SK-N-SH treated with all-trans-retinoic acid at 6 μM for 48 hours (cell line): Measurements from ENCODE around the gene REEP2.
"Not testable (repeated sequence)": the region's sequence is repeated elsewhere in the genome, so short reads cannot be mapped to it uniquely, and the experiment has no call there.

Experiments
- ATAC-seq: fragments of 200-7000 bp; cut with Tn5 transposase; 3 replicates; pipeline ENCODE4 v1.9.1; 2020; ENCODE audit warnings: mild to moderate bottlenecking, moderate library complexity
- BACH2 ChIP-seq: fragments of 250-450 bp; sonication (Bioruptor Pico); IDR thresholded peaks from 2 replicates; pipeline ENCODE4 v1.9.0; 2021; ENCODE audit warnings: mild to moderate bottlenecking, borderline replicate concordance
- CSDC2 ChIP-seq: fragments of 250-450 bp; sonication (Bioruptor Pico); IDR thresholded peaks from 2 replicates; pipeline ENCODE4 v1.5.0; 2020; ENCODE audit warnings: mild to moderate bottlenecking, moderate library complexity
- CSRNP3 ChIP-seq: fragments of 250-450 bp; sonication (Bioruptor Pico); IDR thresholded peaks from 2 replicates; pipeline ENCODE4 v1.5.1; 2021; ENCODE audit warnings: mild to moderate bottlenecking, moderate library complexity
- ESRRG ChIP-seq: fragments of 250-450 bp; sonication (Bioruptor Pico); IDR thresholded peaks from 2 replicates; pipeline ENCODE4 v1.6.1; 2021; ENCODE audit warnings: mild to moderate bottlenecking
- GLIS3 ChIP-seq: fragments of 250-450 bp; sonication (Bioruptor Pico); IDR thresholded peaks from 2 replicates; pipeline ENCODE4 v1.5.0; 2020; ENCODE audit warnings: mild to moderate bottlenecking, moderate library complexity
- ISL1 ChIP-seq: fragments of 250-450 bp; sonication (Bioruptor Pico); IDR thresholded peaks from 2 replicates; pipeline ENCODE4 v2.1.2; 2022; ENCODE audit warnings: mild to moderate bottlenecking, moderate library complexity
- OSR1 ChIP-seq: fragments of 250-450 bp; sonication (Bioruptor Pico); IDR thresholded peaks from 2 replicates; pipeline ENCODE4 v1.8.0; 2022; ENCODE audit warnings: moderate library complexity, mild to moderate bottlenecking, inconsistent platforms
- POU6F1 ChIP-seq: fragments of 250-450 bp; sonication (Bioruptor Pico); IDR thresholded peaks from 2 replicates; pipeline ENCODE4 v1.8.0; 2021; ENCODE audit warnings: low read depth, mild to moderate bottlenecking, moderate library complexity, borderline replicate concordance
- PPARA ChIP-seq: fragments of 250-450 bp; sonication (Bioruptor Pico); IDR thresholded peaks from 2 replicates; pipeline ENCODE4 v1.5.0; 2020; ENCODE audit warnings: mild to moderate bottlenecking, borderline replicate concordance
- RARB ChIP-seq: fragments of 250-450 bp; sonication (Bioruptor Pico); IDR thresholded peaks from 2 replicates; pipeline ENCODE4 v1.8.0; 2021; ENCODE audit warnings: mild to moderate bottlenecking, moderate library complexity
- SNAI2 ChIP-seq: fragments of 250-450 bp; sonication (Bioruptor Pico); IDR thresholded peaks from 2 replicates; pipeline ENCODE4 v1.5.0; 2020; ENCODE audit warnings: mild to moderate bottlenecking, moderate library complexity
- TCF4 ChIP-seq: fragments of 250-450 bp; sonication (Bioruptor Pico); IDR thresholded peaks from 2 replicates; pipeline ENCODE4 v1.8.0; 2021; ENCODE audit warnings: mild to moderate bottlenecking, moderate library complexity, borderline replicate concordance
- TOX ChIP-seq: fragments of 250-450 bp; sonication (Bioruptor Pico); IDR thresholded peaks from 2 replicates; pipeline ENCODE4 v1.8.0; 2021; ENCODE audit warnings: mild to moderate bottlenecking, moderate library complexity, borderline replicate concordance
- ZFP3 ChIP-seq: fragments of 250-450 bp; sonication (Bioruptor Pico); IDR thresholded peaks from 2 replicates; pipeline ENCODE4 v1.5.0; 2020; ENCODE audit warnings: mild to moderate bottlenecking, moderate library complexity
- ZFP30 ChIP-seq: fragments of 450-650 bp; formaldehyde crosslinking; IDR thresholded peaks from 2 replicates; pipeline ENCODE4 v1.5.0; 2022; ENCODE audit warnings: mild to moderate bottlenecking, moderate library complexity
- ZNF565 ChIP-seq: fragments of 450-650 bp; formaldehyde crosslinking; conservative IDR thresholded peaks from 2 replicates; pipeline ENCODE4 v1.5.0; 2020; ENCODE audit warnings: low read depth, mild to moderate bottlenecking, moderate library complexity
- ZNF70 ChIP-seq: fragments of 450-650 bp; formaldehyde crosslinking; IDR thresholded peaks from 2 replicates; pipeline ENCODE4 v1.5.0; 2020; ENCODE audit warnings: mild to moderate bottlenecking, moderate library complexity
- ZNF8 ChIP-seq: fragments of 450-650 bp; formaldehyde crosslinking; IDR thresholded peaks from 2 replicates; pipeline ENCODE4 v1.5.0; 2020; ENCODE audit warnings: mild to moderate bottlenecking, moderate library complexity
- TF ChIP-seq, protein P1 (sequence below): fragments of 250-450 bp; sonication (Bioruptor Pico); IDR thresholded peaks from 2 replicates; pipeline ENCODE4 v1.5.1; 2020; ENCODE audit warnings: low read depth, mild to moderate bottlenecking, moderate library complexity
- TF ChIP-seq, protein P2 (sequence below): fragments of 250-450 bp; sonication (Bioruptor Pico); IDR thresholded peaks from 2 replicates; pipeline ENCODE4 v1.5.0; 2020; ENCODE audit warnings: mild to moderate bottlenecking, moderate library complexity

Gene REEP2

DNA sequence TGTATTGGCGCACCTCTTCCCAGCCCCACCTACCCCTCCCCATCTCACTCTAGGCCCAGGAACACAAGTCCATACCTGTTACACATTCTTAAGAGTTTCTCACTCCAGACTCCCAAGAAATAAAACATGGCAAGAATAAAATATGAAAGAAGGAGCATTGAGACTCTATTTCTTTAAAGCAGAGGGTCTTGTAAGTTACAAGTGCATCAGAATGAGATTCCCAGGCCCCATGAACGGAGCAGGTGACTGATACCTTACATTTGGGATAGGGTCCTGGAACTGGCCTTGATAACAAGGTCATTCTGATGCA lies 32.1 kb downstream of the REEP2 start (continued):
- TF ChIP-seq PPARA (CRISPR knock-in tag) (no peak), POU6F1 (CRISPR knock-in tag) (no peak), CSDC2 (no peak), ZNF70 (CRISPR knock-in tag) (no peak), TOX (no peak; the same call in 1 of the 2 replicates)

DNA sequence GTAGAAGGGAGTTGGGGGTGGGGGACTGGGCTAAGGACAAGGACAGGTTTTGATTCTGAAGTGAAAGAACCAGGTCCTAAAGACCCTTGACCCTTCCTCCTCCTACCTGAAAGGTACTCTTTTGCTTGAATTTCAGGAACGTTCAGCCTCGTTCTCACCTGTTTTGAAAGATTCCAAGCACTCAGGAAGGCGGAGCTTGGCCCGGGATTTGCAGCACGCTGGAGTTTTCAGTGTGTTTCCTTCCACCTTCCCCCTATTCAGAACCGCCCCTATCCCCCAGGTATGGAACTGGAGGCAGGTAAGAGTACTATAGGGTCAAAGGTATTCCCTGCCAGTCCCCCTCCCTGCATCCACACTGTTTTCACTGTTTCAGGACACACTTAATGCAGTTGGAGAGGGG lies 33.5 kb downstream of the REEP2 start:
- peak; percentile 0; the same call in 2 of the 3 replicates for ATAC-seq
- no peak for TF ChIP-seq ESRRG
- no peak for TF ChIP-seq SNAI2 (CRISPR knock-in tag)
- no peak for TF ChIP-seq TOX
- no peak for TF ChIP-seq OSR1
- TF ChIP-seq, protein P1, sequence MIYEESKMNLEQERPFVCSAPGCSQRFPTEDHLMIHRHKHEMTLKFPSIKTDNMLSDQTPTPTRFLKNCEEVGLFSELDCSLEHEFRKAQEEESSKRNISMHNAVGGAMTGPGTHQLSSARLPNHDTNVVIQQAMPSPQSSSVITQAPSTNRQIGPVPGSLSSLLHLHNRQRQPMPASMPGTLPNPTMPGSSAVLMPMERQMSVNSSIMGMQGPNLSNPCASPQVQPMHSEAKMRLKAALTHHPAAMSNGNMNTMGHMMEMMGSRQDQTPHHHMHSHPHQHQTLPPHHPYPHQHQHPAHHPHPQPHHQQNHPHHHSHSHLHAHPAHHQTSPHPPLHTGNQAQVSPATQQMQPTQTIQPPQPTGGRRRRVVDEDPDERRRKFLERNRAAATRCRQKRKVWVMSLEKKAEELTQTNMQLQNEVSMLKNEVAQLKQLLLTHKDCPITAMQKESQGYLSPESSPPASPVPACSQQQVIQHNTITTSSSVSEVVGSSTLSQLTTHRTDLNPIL (CRISPR knock-in tag) = no peak
- no peak for TF ChIP-seq TCF4 (CRISPR knock-in tag)
- TF ChIP-seq CSDC2 = no peak
- TF ChIP-seq CSRNP3 = no peak
- no peak for TF ChIP-seq ZFP3 (CRISPR knock-in tag)
- TF ChIP-seq RARB (CRISPR knock-in tag) = no peak
- TF ChIP-seq ZFP30 (CRISPR knock-in tag) = no peak
- TF ChIP-seq ISL1 (CRISPR knock-in tag) = no peak
- no peak for TF ChIP-seq GLIS3 (CRISPR knock-in tag)
- TF ChIP-seq, all 23 proteins: peak for 0

DNA sequence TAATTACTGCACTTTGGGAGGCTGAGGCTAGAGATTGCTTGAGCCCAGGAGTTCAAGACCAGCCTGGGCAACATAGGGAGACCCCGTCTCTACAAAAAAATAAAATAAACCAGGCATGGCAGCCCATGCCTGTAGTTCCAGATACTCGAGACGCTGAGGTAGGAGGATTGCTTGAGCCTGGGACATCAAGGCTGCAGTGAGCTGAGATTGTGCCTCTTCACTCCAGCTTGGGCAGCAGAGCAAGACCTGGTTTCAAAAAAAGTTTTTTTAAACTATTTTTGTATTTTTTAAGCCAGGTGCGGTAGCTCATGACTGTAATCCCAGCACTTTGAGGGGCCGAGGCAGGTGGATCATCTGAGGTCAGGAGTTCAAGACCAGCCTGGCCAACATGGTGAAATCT lies 34.3 kb downstream of the REEP2 start:
- not testable (repeated sequence) for ATAC-seq

- no peak for TF ChIP-seq ISL1 (CRISPR knock-in tag)
- TF ChIP-seq ZFP3 (CRISPR knock-in tag) = no peak
- no peak for TF ChIP-seq ZNF565 (CRISPR knock-in tag)
- TF ChIP-seq, protein P2, sequence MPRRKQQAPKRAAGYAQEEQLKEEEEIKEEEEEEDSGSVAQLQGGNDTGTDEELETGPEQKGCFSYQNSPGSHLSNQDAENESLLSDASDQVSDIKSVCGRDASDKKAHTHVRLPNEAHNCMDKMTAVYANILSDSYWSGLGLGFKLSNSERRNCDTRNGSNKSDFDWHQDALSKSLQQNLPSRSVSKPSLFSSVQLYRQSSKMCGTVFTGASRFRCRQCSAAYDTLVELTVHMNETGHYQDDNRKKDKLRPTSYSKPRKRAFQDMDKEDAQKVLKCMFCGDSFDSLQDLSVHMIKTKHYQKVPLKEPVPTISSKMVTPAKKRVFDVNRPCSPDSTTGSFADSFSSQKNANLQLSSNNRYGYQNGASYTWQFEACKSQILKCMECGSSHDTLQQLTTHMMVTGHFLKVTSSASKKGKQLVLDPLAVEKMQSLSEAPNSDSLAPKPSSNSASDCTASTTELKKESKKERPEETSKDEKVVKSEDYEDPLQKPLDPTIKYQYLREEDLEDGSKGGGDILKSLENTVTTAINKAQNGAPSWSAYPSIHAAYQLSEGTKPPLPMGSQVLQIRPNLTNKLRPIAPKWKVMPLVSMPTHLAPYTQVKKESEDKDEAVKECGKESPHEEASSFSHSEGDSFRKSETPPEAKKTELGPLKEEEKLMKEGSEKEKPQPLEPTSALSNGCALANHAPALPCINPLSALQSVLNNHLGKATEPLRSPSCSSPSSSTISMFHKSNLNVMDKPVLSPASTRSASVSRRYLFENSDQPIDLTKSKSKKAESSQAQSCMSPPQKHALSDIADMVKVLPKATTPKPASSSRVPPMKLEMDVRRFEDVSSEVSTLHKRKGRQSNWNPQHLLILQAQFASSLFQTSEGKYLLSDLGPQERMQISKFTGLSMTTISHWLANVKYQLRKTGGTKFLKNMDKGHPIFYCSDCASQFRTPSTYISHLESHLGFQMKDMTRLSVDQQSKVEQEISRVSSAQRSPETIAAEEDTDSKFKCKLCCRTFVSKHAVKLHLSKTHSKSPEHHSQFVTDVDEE (CRISPR knock-in tag) = no peak
- no peak for TF ChIP-seq GLIS3 (CRISPR knock-in tag)
- ATAC-seq = no peak
Measured at GRCh38 chr5:138476918-138477317, 38.1 kb downstream of the REEP2 start.

- peak; percentile 22 for ATAC-seq
- TF ChIP-seq BACH2 (CRISPR knock-in tag) (no peak), TOX (no peak), CSDC2 (no peak), PPARA (CRISPR knock-in tag) (no peak), ISL1 (CRISPR knock-in tag) (no peak), OSR1 (no peak), POU6F1 (CRISPR knock-in tag) (no peak), GLIS3 (CRISPR knock-in tag) (no peak), ZNF8 (CRISPR knock-in tag) (no peak), CSRNP3 (no peak)
- TF ChIP-seq, protein P2 (CRISPR knock-in tag) = no peak
- TF ChIP-seq, protein P1 (CRISPR knock-in tag) = no peak
Measured at GRCh38 chr5:138482638-138483037, 43.8 kb downstream of the REEP2 start.
